ENCODE results near the gene PCNT.

Gene PCNT

DNA sequence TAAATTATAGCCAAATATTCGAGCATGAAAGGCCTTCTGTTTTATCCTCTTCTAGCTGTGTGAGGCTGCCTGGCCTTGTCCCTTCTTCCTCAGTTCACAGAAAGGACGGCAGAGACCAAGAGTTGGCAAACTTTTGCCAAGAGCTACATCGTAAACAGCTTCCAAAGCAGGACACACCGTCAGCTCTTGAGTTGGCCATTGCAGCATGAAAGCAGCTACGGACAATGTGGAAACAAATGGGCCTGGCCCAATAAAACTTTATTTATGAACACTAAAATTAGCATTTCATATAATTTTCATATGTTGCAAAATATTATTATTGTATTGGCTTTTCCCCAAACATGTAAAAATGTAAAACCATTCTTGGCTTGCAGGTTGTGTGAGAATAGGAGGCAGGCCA lies 11.0 kb upstream of the PCNT start:
- Histone ChIP-seq H3K18ac (ENCODE audit: low read length) (no peak overlapping the region), H2BK12ac (ENCODE audit: low read length) (no peak overlapping the region), H2AFZ (ENCODE audit: low read length) (no peak overlapping the region), H2BK15ac (ENCODE audit: low read length) (no peak overlapping the region), H3K4me2 (ENCODE audit: insufficient read depth, low read length, poor library complexity, severe bottlenecking) (no peak overlapping the region), H3K4me3 (ENCODE audit: low read length in 2 of 2) (no peak overlapping the region), H3K36me3 (replicated peaks in 1 of 2; ENCODE audit: control insufficient read depth in 2 of 2, insufficient read depth in 2 of 2, low read length in 2 of 2) (peaks cover 45 to 94% of the 10 kb centered on the region in 2 donors), H3K23ac (ENCODE audit: low read depth, low read length, poor library complexity) (no peak overlapping the region), H3K14ac (ENCODE audit: low read length) (no peak overlapping the region), H2BK5ac (ENCODE audit: low read length) (no peak overlapping the region), H3K9ac (ENCODE audit: low read depth, low read length, poor library complexity) (no peak overlapping the region), H3K79me1 (ENCODE audit: low read depth, low read length) (peaks cover 9% of the 10 kb centered on the region), H3K4me1 (ENCODE audit: control insufficient read depth in 2 of 2, insufficient read depth in 1 of 2, low read depth in 1 of 2, low read length in 2 of 2) (peaks cover 0 to 2% of the 10 kb centered on the region in 2 donors), H2BK120ac (ENCODE audit: low read depth, low read length) (no peak overlapping the region), H4K8ac (ENCODE audit: low read depth, low read length) (no peak overlapping the region), H3K27ac (replicated peaks; ENCODE audit: low read length) (no peak overlapping the region), H3K27me3 (ENCODE audit: control insufficient read depth in 3 of 3, insufficient read depth in 3 of 3, low read depth in 1 of 3, low read length in 3 of 3) (no peaks in the 10 kb centered on the region), H4K91ac (ENCODE audit: low read depth, low read length, poor library complexity) (no peak overlapping the region), H3K4ac (ENCODE audit: low read length) (no peak overlapping the region), H2AK5ac (ENCODE audit: low read depth, low read length) (no peak overlapping the region), H3K9me3 (replicated peaks in 1 of 2; ENCODE audit: control insufficient read depth in 2 of 2, insufficient read depth in 1 of 2, low read depth in 1 of 2, low read length in 2 of 2) (no peaks in the 10 kb centered on the region)
- WGBS, 2 donors (ENCODE audit: extremely low coverage in 2 of 2, insufficient read length in 2 of 2, insufficient replicate concordance in 1 of 2): no CpG with 5 or more reads among the region's 5 CpGs
- no peak for DNase-seq (ENCODE audit: low spot score)

DNA sequence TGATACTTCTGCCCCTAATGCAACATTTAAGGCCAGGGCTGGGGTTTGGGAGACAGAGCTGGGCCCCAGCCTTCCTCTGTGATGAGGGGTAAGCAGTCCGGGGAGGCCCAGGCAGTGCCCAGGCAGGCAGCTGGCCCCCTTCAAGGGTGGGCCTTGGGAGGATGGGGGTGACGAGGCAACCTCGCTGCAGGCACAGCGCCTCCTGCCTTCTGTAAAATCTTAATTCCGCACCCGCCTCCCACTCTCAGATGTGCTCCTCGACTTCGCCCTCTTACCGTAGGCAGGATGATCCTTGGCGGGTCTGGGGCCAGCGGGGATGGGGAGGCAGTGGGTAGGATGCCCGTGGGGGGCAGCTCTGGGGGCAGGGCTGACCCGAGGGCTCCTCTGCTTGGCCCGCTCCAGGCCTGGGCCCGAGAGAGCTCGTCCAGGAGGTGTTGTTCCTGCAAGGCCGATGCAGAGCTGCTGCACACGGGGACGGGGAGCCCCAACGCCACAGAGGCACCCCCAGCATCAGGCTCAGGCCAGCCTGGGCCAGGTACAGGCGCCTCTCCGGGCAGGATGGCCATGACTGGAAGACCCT lies 9.4 kb upstream of the PCNT start:
- Histone ChIP-seq H2AK5ac (ENCODE audit: low read depth, low read length) (no peak overlapping the region), H2BK12ac (ENCODE audit: low read length) (no peak overlapping the region), H3K23ac (ENCODE audit: low read depth, low read length, poor library complexity) (no peak overlapping the region), H3K36me3 (replicated peaks in 1 of 2; ENCODE audit: control insufficient read depth in 2 of 2, insufficient read depth in 2 of 2, low read length in 2 of 2) (peaks cover 45 to 94% of the 10 kb centered on the region in 2 donors), H3K27ac (replicated peaks; ENCODE audit: low read length) (no peak overlapping the region), H2BK15ac (ENCODE audit: low read length) (no peak overlapping the region), H3K9ac (ENCODE audit: low read depth, low read length, poor library complexity) (no peak overlapping the region), H3K79me1 (ENCODE audit: low read depth, low read length) (peaks cover 13% of the 10 kb centered on the region), H3K4ac (ENCODE audit: low read length) (no peak overlapping the region), H2BK5ac (ENCODE audit: low read length) (no peak overlapping the region), H3K9me3 (replicated peaks in 1 of 2; ENCODE audit: control insufficient read depth in 2 of 2, insufficient read depth in 1 of 2, low read depth in 1 of 2, low read length in 2 of 2) (no peaks in the 10 kb centered on the region), H4K8ac (ENCODE audit: low read depth, low read length) (no peak overlapping the region), H4K91ac (ENCODE audit: low read depth, low read length, poor library complexity) (no peak overlapping the region), H3K14ac (ENCODE audit: low read length) (no peak overlapping the region), H2AFZ (ENCODE audit: low read length) (no peak overlapping the region), H3K18ac (ENCODE audit: low read length) (no peak overlapping the region), H3K27me3 (ENCODE audit: control insufficient read depth in 3 of 3, insufficient read depth in 3 of 3, low read depth in 1 of 3, low read length in 3 of 3) (no peaks in the 10 kb centered on the region), H2BK120ac (ENCODE audit: low read depth, low read length) (peak overlapping the region; percentile 61), H3K4me3 (ENCODE audit: low read length in 2 of 2) (no peak overlapping the region), H3K4me2 (ENCODE audit: insufficient read depth, low read length, poor library complexity, severe bottlenecking) (no peak overlapping the region), H3K4me1 (ENCODE audit: control insufficient read depth in 2 of 2, insufficient read depth in 1 of 2, low read depth in 1 of 2, low read length in 2 of 2) (peaks cover 0 to 15% of the 10 kb centered on the region in 2 donors)
- no CpG with 5 or more reads among the region's 22 CpGs for WGBS, 2 donors (ENCODE audit: extremely low coverage in 2 of 2, insufficient read length in 2 of 2, insufficient replicate concordance in 1 of 2)
- no peak for DNase-seq (ENCODE audit: low spot score)

DNA sequence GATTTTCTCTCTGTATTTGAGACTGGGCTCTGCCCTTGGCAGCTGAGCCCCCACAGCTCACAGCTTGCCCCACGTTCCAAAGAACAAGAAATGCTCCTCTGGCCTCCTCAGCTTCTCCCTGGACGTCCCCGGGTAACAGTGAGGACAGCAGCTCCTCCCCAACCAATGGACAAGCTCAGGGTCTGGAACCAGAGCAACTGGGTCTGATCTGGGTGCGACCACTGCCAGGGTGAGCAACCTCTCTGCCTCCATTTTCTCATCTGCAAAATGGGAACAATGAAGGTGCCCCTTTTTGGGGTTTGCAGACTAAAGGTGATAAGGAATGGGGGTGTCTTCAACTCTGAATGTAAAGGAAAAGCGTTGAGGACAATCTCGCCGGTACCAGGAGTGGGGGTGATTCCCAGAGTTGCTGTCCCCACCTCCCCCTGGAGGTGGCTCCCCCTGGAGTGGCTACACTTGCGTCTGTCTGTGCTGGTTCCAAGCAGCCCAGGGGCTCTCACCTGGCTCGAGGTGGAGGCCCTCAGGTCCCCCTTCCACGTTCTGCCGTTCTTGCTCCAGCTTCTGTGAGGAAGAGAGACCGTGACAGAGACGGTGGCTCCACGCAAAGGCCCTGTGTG lies 7.1 kb upstream of the PCNT start:
- no peak overlapping the region for H2BK5ac ChIP-seq (ENCODE audit: low read length)
- H3K23ac ChIP-seq (ENCODE audit: low read depth, low read length, poor library complexity): no peak overlapping the region
- no peak overlapping the region for H2BK12ac ChIP-seq (ENCODE audit: low read length)
- peaks cover 44 to 95% of the 10 kb centered on the region in 2 donors for H3K36me3 ChIP-seq (replicated peaks in 1 of 2; ENCODE audit: control insufficient read depth in 2 of 2, insufficient read depth in 2 of 2, low read length in 2 of 2)
- H3K27me3 ChIP-seq (ENCODE audit: control insufficient read depth in 3 of 3, insufficient read depth in 3 of 3, low read depth in 1 of 3, low read length in 3 of 3): no peaks in the 10 kb centered on the region
- no peak overlapping the region for H4K8ac ChIP-seq (ENCODE audit: low read depth, low read length)
- no peak overlapping the region for H2AK5ac ChIP-seq (ENCODE audit: low read depth, low read length)
- H3K18ac ChIP-seq (ENCODE audit: low read length): peak overlapping the region; percentile 8
- H3K4me3 ChIP-seq (ENCODE audit: low read length in 2 of 2): no peak overlapping the region
- no peak overlapping the region for H2BK15ac ChIP-seq (ENCODE audit: low read length)
- H3K4me1 ChIP-seq (ENCODE audit: control insufficient read depth in 2 of 2, insufficient read depth in 1 of 2, low read depth in 1 of 2, low read length in 2 of 2): peaks cover 10 to 21% of the 10 kb centered on the region in 2 donors
- H3K79me1 ChIP-seq (ENCODE audit: low read depth, low read length): peaks cover 15% of the 10 kb centered on the region
- H3K4me2 ChIP-seq (ENCODE audit: insufficient read depth, low read length, poor library complexity, severe bottlenecking): no peak overlapping the region
- no CpG with 5 or more reads among the region's 14 CpGs for WGBS, 2 donors (ENCODE audit: extremely low coverage in 2 of 2, insufficient read length in 2 of 2, insufficient replicate concordance in 1 of 2)
- H2BK120ac ChIP-seq (ENCODE audit: low read depth, low read length): no peak overlapping the region
- no peak overlapping the region for H2AFZ ChIP-seq (ENCODE audit: low read length)
- H3K14ac ChIP-seq (ENCODE audit: low read length): no peak overlapping the region
- H3K27ac ChIP-seq (replicated peaks; ENCODE audit: low read length): no peak overlapping the region
- H3K9ac ChIP-seq (ENCODE audit: low read depth, low read length, poor library complexity): no peak overlapping the region
- H3K4ac ChIP-seq (ENCODE audit: low read length): no peak overlapping the region
- H4K91ac ChIP-seq (ENCODE audit: low read depth, low read length, poor library complexity): no peak overlapping the region
- no peaks in the 10 kb centered on the region for H3K9me3 ChIP-seq (replicated peaks in 1 of 2; ENCODE audit: control insufficient read depth in 2 of 2, insufficient read depth in 1 of 2, low read depth in 1 of 2, low read length in 2 of 2)
- DNase-seq (ENCODE audit: low spot score): no peak

DNA sequence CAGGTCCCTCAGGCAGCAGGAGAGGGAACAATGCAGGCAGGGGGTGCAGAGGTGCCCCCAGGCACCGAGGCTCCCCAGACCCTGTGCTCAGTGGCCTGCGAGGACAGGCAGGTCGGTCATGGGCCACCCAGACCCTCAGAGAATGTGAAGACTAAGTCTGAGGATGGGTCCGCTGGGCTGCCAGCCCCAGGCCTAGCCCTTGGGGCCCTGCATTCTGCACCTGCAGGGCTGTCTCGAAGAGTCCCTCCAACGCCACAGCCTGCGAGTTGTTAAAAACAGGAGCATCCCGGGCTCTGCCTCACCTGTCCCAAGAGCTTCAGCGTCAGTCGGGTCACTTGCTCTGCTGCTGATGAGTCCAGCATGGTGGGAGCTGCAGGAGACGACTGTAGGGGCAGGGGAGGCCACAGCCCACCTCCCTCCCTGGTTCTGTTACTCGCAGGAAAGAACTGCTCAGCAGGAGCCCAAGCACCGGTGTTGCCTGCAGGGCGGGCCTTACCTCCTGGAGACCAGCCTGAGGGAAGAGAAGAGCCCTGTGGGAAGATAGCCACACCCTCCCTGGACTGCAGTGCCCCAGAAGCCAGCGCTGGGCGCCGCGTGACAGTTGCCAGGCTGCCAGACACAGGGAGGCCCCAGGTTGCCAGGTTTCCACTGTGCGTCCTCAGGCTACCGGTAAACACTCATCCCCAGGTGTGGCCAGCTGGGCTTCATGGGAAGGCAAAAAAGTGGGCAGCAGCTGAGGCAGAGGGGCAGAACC lies 6.1 kb upstream of the PCNT start:
- Histone ChIP-seq H3K4ac (ENCODE audit: low read length) (no peak overlapping the region), H3K23ac (ENCODE audit: low read depth, low read length, poor library complexity) (peak overlapping the region; percentile 82), H2AK5ac (ENCODE audit: low read depth, low read length) (peak overlapping the region; percentile 65), H2BK15ac (ENCODE audit: low read length) (no peak overlapping the region), H3K36me3 (replicated peaks in 1 of 2; ENCODE audit: control insufficient read depth in 2 of 2, insufficient read depth in 2 of 2, low read length in 2 of 2) (peaks cover 44 to 98% of the 10 kb centered on the region in 2 donors), H3K79me1 (ENCODE audit: low read depth, low read length) (peaks cover 19% of the 10 kb centered on the region), H2BK5ac (ENCODE audit: low read length) (peak overlapping the region; percentile 72), H3K27me3 (ENCODE audit: control insufficient read depth in 3 of 3, insufficient read depth in 3 of 3, low read depth in 1 of 3, low read length in 3 of 3) (no peaks in the 10 kb centered on the region), H3K9me3 (replicated peaks in 1 of 2; ENCODE audit: control insufficient read depth in 2 of 2, insufficient read depth in 1 of 2, low read depth in 1 of 2, low read length in 2 of 2) (no peaks in the 10 kb centered on the region), H2BK120ac (ENCODE audit: low read depth, low read length) (no peak overlapping the region), H2AFZ (ENCODE audit: low read length) (no peak overlapping the region), H3K4me1 (ENCODE audit: control insufficient read depth in 2 of 2, insufficient read depth in 1 of 2, low read depth in 1 of 2, low read length in 2 of 2) (peaks cover 16 to 24% of the 10 kb centered on the region in 2 donors), H3K4me3 (ENCODE audit: low read length in 2 of 2) (no peak overlapping the region), H2BK12ac (ENCODE audit: low read length) (no peak overlapping the region), H4K91ac (ENCODE audit: low read depth, low read length, poor library complexity) (no peak overlapping the region), H3K9ac (ENCODE audit: low read depth, low read length, poor library complexity) (peak overlapping the region; percentile 88), H4K8ac (ENCODE audit: low read depth, low read length) (no peak overlapping the region), H3K4me2 (ENCODE audit: insufficient read depth, low read length, poor library complexity, severe bottlenecking) (no peak overlapping the region), H3K27ac (replicated peaks; ENCODE audit: low read length) (no peak overlapping the region), H3K18ac (ENCODE audit: low read length) (peak overlapping the region; percentile 66), H3K14ac (ENCODE audit: low read length) (peak overlapping the region; percentile 65)
- no CpG with 5 or more reads among the region's 20 CpGs for WGBS, 2 donors (ENCODE audit: extremely low coverage in 2 of 2, insufficient read length in 2 of 2, insufficient replicate concordance in 1 of 2)
- DNase-seq (ENCODE audit: low spot score): no peak
